ENCODE measurements around the gene PLA2G4B. TPM values are rescaled to one million over a fixed set of nuclear protein-coding genes. Genes with fewer than 3 reads are reported as not detected.

The PLA2G4B gene
- total RNA-seq, 1 donor from 2014 or later = 15.6 TPM

DNA sequence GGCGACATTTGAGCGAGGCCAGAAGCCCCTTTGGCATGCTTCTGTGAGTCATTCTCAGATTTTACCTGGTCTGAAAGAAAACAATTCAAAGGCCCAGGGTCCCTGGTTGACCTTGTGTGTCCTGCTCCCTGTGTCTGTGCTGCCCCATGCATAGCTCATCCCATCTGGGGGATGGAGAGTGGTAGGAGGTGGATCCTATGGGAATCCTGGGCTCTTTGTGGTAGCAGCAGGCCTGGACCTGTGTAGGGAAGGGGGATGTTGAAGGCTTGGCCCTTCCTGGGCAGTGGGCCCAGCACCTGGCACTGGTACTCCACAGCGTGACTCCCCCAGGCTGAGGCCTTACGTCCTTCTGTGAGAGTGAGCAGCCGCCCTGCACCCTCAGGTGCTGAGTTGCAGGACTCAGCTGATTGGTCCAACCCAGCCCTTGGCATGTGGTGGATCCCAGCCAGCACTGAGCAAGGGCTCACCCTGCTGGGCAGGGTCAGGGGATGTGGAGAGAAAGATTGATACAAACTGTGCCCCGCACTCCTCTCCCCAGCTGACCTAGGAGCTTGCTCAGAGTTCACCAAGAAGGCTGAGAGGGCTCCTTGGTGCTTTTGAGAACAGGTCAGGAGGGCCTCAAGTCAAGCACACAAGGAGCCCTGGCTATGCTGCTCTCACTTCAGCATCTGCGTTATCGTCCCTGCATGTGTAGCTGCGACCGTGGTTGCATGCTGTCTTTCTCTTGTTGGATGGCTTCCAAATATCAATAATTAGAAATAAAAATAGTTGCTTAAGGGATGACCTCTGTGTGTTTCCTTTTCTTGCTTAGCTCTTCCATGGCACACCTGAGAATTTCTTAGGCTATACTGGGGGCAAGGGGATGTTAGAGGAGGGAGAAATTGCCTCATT is 32.1 kb upstream of the PLA2G4B start:
- intact Hi-C loops (cut with micrococcal nuclease) = no loop called here

DNA sequence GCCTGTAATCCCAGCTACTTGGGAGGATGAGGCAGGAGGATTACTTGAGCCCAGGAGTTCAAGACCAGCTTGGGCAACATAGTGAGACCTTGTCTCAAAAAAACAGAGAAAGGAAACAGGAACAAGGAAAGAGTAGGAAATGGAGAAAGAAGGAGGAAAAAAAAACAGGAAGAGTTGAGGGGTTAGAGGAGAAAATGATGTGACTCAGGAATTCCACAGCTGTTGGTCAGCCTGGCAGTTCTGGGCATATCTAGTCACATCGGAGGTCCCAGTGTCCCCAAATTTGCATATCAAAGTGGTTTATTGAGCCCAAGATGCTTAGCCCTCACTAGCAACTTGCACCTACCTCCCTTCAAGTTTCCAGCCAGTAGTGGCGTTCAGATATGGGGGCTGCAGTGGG is 29.5 kb upstream of the PLA2G4B start:
- intact Hi-C loops (cut with micrococcal nuclease) = no loop called here

DNA sequence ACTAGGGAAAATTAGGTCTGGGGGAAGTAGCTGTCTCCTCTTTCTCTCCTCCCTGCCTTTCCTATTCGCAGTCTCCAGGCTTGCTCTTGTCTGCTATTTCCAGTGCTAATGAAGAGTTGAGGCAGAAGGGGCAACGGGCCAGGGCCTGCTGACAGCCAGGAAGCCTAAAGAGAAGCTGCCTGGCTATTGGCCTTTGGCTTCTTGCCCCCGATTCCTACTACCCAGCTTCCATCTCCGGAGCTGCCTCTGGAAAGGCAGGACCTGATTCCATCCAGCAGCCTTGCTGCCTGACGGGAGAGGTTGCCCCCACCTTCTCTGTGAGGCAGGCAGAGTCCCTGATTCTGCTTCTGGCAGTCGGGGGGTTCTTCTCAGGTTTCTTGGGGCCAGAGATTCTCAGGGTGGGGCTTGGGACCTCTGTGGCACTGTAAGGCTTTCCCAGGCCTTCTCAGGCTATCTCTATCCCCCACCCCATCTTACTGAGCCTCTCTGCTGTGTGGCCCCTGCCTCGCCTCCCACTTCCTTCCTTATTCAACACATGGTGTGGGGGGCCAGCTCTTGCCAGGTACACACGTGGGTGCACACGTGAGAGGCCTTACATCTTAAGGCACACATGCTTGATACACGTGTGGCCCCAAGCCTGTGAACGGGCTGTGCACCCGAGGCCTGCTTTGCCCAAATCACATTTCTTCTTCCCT is 29.0 kb upstream of the PLA2G4B start:
- intact Hi-C loops (cut with micrococcal nuclease) = no loop called here

GRCh38 chr15:41810651-41811431 is 27.8 kb upstream of the PLA2G4B start:
- intact Hi-C loops (cut with micrococcal nuclease) = loop anchor here (1.0 kb wide), 8 partner anchors 17 to 345 kb away; partner anchors contain the start of genes JMJD7 and MAPKBP1

GRCh38 chr15:41811432-41812195 is 27.0 kb upstream of the PLA2G4B start:
- intact Hi-C loops (cut with micrococcal nuclease) = loop anchor here (1.0 kb wide), 8 partner anchors 17 to 345 kb away; partner anchors contain the start of genes JMJD7 and MAPKBP1

DNA sequence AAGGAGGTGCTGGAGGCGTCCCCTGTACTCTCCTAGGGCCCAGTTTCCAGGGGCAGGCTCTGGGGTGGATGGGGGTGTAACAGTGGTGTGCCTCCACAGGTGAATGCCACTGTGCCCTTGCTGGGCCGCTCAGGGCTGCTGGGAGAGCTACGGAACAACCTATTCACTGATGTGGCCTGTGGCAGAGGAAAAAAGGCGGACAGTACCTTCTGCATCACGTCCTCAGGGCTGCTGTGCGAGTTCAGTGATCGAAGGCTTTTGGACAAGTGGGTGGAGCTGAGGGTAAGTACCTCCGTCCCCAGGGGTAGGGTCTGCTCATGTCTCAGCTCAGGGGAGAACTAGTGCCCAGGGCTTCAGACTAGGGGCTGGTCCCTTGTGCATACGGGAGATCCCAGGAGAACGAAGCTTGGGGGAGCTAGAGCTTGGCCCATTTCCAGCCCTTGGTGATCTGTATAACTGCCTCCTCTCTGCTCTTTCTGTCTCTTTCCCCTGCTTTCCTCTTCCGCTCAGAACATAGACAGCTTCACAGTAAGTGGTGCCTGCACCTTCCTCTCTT is 25.7 kb upstream of the PLA2G4B start:
- intact Hi-C loops (cut with micrococcal nuclease) = no loop called here

GRCh38 chr15:41813426-41813825 is 25.2 kb upstream of the PLA2G4B start:
- intact Hi-C loops (cut with micrococcal nuclease) = no loop called here

DNA sequence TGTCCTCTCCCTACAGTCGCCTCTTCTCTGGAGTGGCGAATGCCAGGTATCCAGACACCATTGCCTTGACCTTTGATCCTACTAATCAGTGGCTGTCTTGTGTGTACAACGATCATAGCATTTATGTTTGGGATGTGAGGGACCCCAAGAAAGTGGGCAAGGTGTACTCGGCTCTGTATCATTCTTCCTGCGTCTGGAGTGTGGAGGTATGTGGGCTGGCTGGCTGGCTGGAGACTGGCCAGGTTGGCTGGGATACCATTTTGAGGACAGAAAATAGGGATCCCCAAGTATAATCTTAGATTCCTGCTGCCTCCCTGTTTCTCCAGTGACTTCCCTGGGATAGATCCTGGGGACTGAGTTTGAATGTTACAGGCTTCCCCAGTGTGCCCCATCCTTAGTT is 24.1 kb upstream of the PLA2G4B start:
- intact Hi-C loops (cut with micrococcal nuclease) = no loop called here

GRCh38 chr15:41816788-41817187 is 21.9 kb upstream of the PLA2G4B start:
- intact Hi-C loops (cut with micrococcal nuclease) = no loop called here

- intact Hi-C loops (cut with micrococcal nuclease) = no loop called here
Measured at GRCh38 chr15:41817327-41817726, 21.3 kb upstream of the PLA2G4B start.

- intact Hi-C loops (cut with micrococcal nuclease) = no loop called here
Measured at GRCh38 chr15:41817781-41818180, 20.9 kb upstream of the PLA2G4B start.

DNA sequence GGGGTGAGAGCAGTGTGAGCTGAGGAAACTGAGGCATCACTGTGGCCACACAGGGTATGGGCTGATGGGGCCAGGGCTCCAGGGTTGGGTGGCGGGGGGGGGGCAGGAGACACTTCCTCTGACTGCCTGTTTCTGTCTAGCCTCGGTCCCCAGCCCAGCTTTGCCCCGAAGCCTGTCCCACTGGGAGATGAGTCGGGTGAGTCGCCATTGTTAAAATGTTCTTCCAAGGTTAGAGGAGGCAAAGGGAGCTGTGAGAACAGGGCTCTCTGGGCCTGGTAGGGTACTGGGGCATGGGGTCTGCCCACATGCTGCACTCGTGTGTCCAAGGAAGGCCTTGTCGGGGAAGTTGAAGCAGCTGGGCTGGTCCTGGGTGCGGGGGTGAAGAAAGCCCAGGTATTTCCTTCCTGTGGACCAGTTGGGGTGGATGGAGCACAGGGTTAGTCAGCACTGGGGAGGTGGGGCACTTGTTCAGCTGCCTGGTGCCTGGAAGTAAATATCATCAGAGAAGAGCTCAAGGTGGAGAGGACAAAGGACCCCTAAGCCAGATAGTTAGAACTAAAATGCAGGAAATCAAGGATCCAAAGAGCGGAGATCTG is 19.1 kb upstream of the PLA2G4B start:
- intact Hi-C loops (cut with micrococcal nuclease) = loop anchor here (10.0 kb wide), 2 partner anchors 535 to 915 kb away; partner anchors contain the start of gene CDAN1

DNA sequence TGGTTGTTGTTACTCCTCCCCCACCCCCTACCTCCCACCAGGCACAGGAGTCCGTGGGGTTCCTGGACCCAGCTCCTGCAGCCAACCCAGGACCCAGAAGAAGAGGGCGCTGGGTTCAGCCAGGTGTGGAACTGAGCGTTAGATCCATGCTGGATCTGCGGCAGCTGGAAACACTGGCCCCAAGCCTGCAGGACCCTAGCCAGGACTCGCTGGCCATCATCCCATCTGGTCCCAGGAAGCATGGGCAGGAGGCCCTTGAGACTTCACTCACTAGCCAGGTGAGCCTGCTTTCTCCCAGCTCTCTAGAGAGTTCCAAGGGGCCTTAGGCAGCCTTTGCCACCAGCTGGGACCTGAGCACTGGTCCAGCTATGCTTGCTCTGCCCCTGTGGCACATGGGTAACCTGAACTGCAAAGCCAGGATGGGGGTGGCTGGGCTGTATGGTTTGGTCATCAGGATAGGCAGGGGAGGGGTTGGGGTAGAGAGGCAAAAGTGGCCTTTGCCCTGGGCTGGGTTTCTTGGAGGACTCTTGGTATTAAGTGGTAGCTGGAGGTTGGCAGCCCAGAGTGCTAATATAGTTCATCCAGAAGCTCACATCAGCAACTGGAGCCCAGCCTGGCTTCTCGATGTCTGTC is 17.7 kb upstream of the PLA2G4B start:
- intact Hi-C loops (cut with micrococcal nuclease) = loop anchor here (10.0 kb wide), 2 partner anchors 536 to 914 kb away; partner anchors contain the start of gene CDAN1

GRCh38 chr15:41821831-41822230 is 16.8 kb upstream of the PLA2G4B start:
- intact Hi-C loops (cut with micrococcal nuclease) = loop anchor here (10.0 kb wide), 2 partner anchors 537 to 913 kb away; partner anchors contain the start of gene CDAN1

- intact Hi-C loops (cut with micrococcal nuclease) = loop anchor here (10.0 kb wide), 2 partner anchors 538 to 912 kb away; partner anchors contain the start of gene CDAN1
Measured at GRCh38 chr15:41822471-41822870, 16.2 kb upstream of the PLA2G4B start.

DNA sequence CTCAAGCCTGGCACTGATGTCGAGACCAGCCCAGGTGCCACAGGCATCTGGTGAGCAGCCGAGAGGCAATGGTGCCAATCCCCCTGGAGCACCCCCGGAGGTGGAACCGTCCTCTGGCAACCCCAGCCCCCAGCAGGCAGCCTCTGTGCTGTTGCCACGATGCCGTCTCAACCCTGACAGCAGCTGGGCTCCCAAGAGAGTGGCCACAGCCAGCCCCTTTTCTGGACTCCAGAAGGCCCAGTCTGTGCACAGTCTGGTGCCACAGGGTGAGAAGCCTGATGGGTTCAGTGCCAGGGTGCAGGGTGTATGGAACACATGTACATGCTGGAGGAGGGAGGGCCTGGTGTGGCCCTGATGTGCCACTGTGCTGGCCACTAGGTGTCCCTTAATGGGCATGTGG is 15.7 kb upstream of the PLA2G4B start:
- intact Hi-C loops (cut with micrococcal nuclease) = loop anchor here (10.0 kb wide), 2 partner anchors 538 to 912 kb away; partner anchors contain the start of gene CDAN1

GRCh38 chr15:41823502-41823901 is 15.1 kb upstream of the PLA2G4B start:
- intact Hi-C loops (cut with micrococcal nuclease) = loop anchor here (10.0 kb wide), 2 partner anchors 539 to 911 kb away; partner anchors contain the start of gene CDAN1

GRCh38 chr15:41824062-41824745 is 14.4 kb upstream of the PLA2G4B start:
- intact Hi-C loops (cut with micrococcal nuclease) = loop anchor here (10.0 kb wide), 2 partner anchors 539 to 911 kb away; partner anchors contain the start of gene CDAN1

Data from T-helper 1 cell treated with Interleukin-12 subunit alpha and Interleukin-12 subunit beta and Interleukin-4 antibody, amounts not matched to agents 30 ng/mL and 1 ng/mL, for 36 hours (primary cell).